Neural cell (in vitro differentiated cells): ENCODE data around the gene AKAP6. TPM values are rescaled to one million over a fixed set of nuclear protein-coding genes. Genes with fewer than 3 reads are reported as not detected.

Experiments used
- H2AFZ ChIP-seq: fragments of 200-600, 300-800 bp; sonication (generic), shearing (Covaris generic); 2 replicates; pipeline ENCODE4 v1.6.0; 2014; ENCODE audit warnings: low read depth, mild to moderate bottlenecking, antibody characterized with exemption, low read length, moderate library complexity
- H3F3A ChIP-seq: fragments of 200-600 bp; shearing (Covaris generic); 2 replicates; pipeline ENCODE4 v1.6.1; 2016; ENCODE audit warnings: mild to moderate bottlenecking, moderate library complexity, mixed read lengths, antibody characterized with exemption, low read length; ENCODE audit not compliant: insufficient read depth, poor library complexity, severe bottlenecking
- H3K27ac ChIP-seq: fragments of 200-600, 300-800 bp; sonication (generic), shearing (Covaris generic); 2 replicates; pipeline ENCODE4 v1.5.1; 2014; ENCODE audit warnings: mild to moderate bottlenecking, low read length, moderate library complexity
- H3K27me3 ChIP-seq: fragments of 300-800, 200-600 bp; sonication (generic), shearing (Covaris generic); 2 replicates; pipeline ENCODE4 v1.6.0; 2014; ENCODE audit warnings: mild to moderate bottlenecking, low read depth, low read length, moderate library complexity; ENCODE audit not compliant: insufficient read depth
- H3K36me3 ChIP-seq: fragments of 300-800, 200-600 bp; sonication (generic), shearing (Covaris generic); 2 replicates; pipeline ENCODE4 v1.5.1; 2014; ENCODE audit warnings: mild to moderate bottlenecking, antibody characterized with exemption, low read length, moderate library complexity; ENCODE audit not compliant: insufficient read depth
- H3K4me2 ChIP-seq: fragments of 300-800, 200-600 bp; sonication (generic), shearing (Covaris generic); 2 replicates; pipeline ENCODE4 v1.6.0; 2014; ENCODE audit warnings: mild to moderate bottlenecking, low read length
- H3K4me3 ChIP-seq: fragments of 300-800, 200-600 bp; sonication (generic), shearing (Covaris generic); 2 replicates; pipeline ENCODE4 v1.5.1; 2014; ENCODE audit warnings: mild to moderate bottlenecking, low read length, moderate library complexity
- H3K79me2 ChIP-seq: fragments of 200-600 bp; shearing (Covaris generic); replicated peaks from 2 replicates; pipeline ENCODE4 v1.6.0; 2014; ENCODE audit warnings: mild to moderate bottlenecking, low read length, moderate library complexity; ENCODE audit not compliant: insufficient read depth
- H3K9ac ChIP-seq: fragments of 300-800, 200-600 bp; sonication (generic), shearing (Covaris generic); 2 replicates; pipeline ENCODE4 v1.6.1; 2016; ENCODE audit warnings: mild to moderate bottlenecking, low read length, mixed read lengths
- H3K9me2 ChIP-seq: fragments of 200-600 bp; shearing (Covaris generic); 2 replicates; pipeline ENCODE4 v1.6.1; 2016; ENCODE audit warnings: mild to moderate bottlenecking, low read length, mixed read lengths; ENCODE audit not compliant: insufficient read depth
- H3K9me3 ChIP-seq: fragments of 200-600, 300-800 bp; sonication (generic), shearing (Covaris generic); 2 replicates; pipeline ENCODE4 v1.6.1; 2016; ENCODE audit warnings: mild to moderate bottlenecking, mixed run types, low read length, moderate library complexity, mixed read lengths
- H4K20me1 ChIP-seq: fragments of 200-600 bp; shearing (Covaris generic); 2 replicates; pipeline ENCODE4 v1.6.1; 2016; ENCODE audit warnings: mild to moderate bottlenecking, mixed run types; ENCODE audit not compliant: insufficient read depth
- EP300 ChIP-seq: fragments of 450-650 bp; conservative IDR thresholded peaks from 2 replicates; pipeline ENCODE4 v1.6.1; 2014; ENCODE audit warnings: antibody characterized with exemption, mild to moderate bottlenecking, moderate library complexity; ENCODE audit not compliant: poor library complexity, severe bottlenecking
- EZH2 ChIP-seq: fragments of 200-600, 300-800 bp; shearing (Covaris generic), sonication (generic); IDR thresholded peaks from 2 replicates; pipeline ENCODE4 v1.6.1; 2014; ENCODE audit warnings: antibody characterized with exemption, low read length, borderline replicate concordance, mild to moderate bottlenecking; ENCODE audit not compliant: insufficient read depth, poor library complexity, severe bottlenecking
- MXI1 ChIP-seq: fragments of 450-650 bp; conservative IDR thresholded peaks from 2 replicates; pipeline ENCODE4 v1.6.1; 2014; ENCODE audit warnings: antibody characterized with exemption, mild to moderate bottlenecking; ENCODE audit not compliant: poor library complexity, severe bottlenecking
- POLR2AphosphoS5 ChIP-seq: IDR thresholded peaks from 2 replicates; pipeline ENCODE4 v1.6.1; 2012
- RAD21 ChIP-seq: fragments of 450-650 bp; conservative IDR thresholded peaks from 2 replicates; pipeline ENCODE4 v1.6.1; 2014; ENCODE audit warnings: antibody characterized with exemption, mild to moderate bottlenecking, moderate library complexity
- SMC3 ChIP-seq: fragments of 450-650 bp; conservative IDR thresholded peaks from 2 replicates; pipeline ENCODE4 v1.6.1; 2014; ENCODE audit warnings: antibody characterized with exemption, mild to moderate bottlenecking, moderate library complexity; ENCODE audit not compliant: poor library complexity
- TAF1 ChIP-seq: IDR thresholded peaks from 2 replicates; pipeline ENCODE4 v1.6.1; 2012; ENCODE audit warnings: low read depth
- polyA plus RNA-seq: library from polyadenylated mRNA; depleted of rRNA; stranded (reverse); fragments of >200 nt; gene quantifications from 2 replicates; pipeline ENCODE4 v1.2.3, GENCODE V29; 2014
- TF ChIP-seq, protein P1 (sequence below): IDR thresholded peaks from 2 replicates; pipeline ENCODE4 v1.6.1; 2012; ENCODE audit warnings: borderline replicate concordance
- TF ChIP-seq, protein P2 (sequence below): fragments of 450-650 bp; IDR thresholded peaks from 2 replicates; pipeline ENCODE4 v1.5.1; 2014; ENCODE audit warnings: antibody characterized with exemption, mild to moderate bottlenecking, moderate library complexity; ENCODE audit not compliant: poor library complexity, severe bottlenecking

AKAP6 gene
- polyA plus RNA-seq, 1 donor from 2014 or later = 15.8 TPM

- Histone ChIP-seq H3K27ac (no peak overlapping the region), H3K9ac (no peak overlapping the region), H3K9me2 (no peaks in the 10 kb centered on the region), H3K27me3 (no peaks in the 10 kb centered on the region), H3K4me2 (no peak overlapping the region), H3K4me3 (no peak overlapping the region), H4K20me1 (no peaks in the 10 kb centered on the region), H2AFZ (no peak overlapping the region), H3F3A (peaks cover 4% of the 10 kb centered on the region), H3K79me2 (no peaks in the 10 kb centered on the region), H3K9me3 (no peaks in the 10 kb centered on the region), H3K36me3 (no peaks in the 10 kb centered on the region)
- TF ChIP-seq POLR2AphosphoS5 = no peak
- no peak for TF ChIP-seq MXI1
- TF ChIP-seq EP300 = no peak
- TF ChIP-seq EZH2 = no peak
- TF ChIP-seq TAF1 = no peak
- TF ChIP-seq SMC3 = no peak
- TF ChIP-seq, protein P1, sequence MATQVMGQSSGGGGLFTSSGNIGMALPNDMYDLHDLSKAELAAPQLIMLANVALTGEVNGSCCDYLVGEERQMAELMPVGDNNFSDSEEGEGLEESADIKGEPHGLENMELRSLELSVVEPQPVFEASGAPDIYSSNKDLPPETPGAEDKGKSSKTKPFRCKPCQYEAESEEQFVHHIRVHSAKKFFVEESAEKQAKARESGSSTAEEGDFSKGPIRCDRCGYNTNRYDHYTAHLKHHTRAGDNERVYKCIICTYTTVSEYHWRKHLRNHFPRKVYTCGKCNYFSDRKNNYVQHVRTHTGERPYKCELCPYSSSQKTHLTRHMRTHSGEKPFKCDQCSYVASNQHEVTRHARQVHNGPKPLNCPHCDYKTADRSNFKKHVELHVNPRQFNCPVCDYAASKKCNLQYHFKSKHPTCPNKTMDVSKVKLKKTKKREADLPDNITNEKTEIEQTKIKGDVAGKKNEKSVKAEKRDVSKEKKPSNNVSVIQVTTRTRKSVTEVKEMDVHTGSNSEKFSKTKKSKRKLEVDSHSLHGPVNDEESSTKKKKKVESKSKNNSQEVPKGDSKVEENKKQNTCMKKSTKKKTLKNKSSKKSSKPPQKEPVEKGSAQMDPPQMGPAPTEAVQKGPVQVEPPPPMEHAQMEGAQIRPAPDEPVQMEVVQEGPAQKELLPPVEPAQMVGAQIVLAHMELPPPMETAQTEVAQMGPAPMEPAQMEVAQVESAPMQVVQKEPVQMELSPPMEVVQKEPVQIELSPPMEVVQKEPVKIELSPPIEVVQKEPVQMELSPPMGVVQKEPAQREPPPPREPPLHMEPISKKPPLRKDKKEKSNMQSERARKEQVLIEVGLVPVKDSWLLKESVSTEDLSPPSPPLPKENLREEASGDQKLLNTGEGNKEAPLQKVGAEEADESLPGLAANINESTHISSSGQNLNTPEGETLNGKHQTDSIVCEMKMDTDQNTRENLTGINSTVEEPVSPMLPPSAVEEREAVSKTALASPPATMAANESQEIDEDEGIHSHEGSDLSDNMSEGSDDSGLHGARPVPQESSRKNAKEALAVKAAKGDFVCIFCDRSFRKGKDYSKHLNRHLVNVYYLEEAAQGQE = no peak
- TF ChIP-seq, protein P2, sequence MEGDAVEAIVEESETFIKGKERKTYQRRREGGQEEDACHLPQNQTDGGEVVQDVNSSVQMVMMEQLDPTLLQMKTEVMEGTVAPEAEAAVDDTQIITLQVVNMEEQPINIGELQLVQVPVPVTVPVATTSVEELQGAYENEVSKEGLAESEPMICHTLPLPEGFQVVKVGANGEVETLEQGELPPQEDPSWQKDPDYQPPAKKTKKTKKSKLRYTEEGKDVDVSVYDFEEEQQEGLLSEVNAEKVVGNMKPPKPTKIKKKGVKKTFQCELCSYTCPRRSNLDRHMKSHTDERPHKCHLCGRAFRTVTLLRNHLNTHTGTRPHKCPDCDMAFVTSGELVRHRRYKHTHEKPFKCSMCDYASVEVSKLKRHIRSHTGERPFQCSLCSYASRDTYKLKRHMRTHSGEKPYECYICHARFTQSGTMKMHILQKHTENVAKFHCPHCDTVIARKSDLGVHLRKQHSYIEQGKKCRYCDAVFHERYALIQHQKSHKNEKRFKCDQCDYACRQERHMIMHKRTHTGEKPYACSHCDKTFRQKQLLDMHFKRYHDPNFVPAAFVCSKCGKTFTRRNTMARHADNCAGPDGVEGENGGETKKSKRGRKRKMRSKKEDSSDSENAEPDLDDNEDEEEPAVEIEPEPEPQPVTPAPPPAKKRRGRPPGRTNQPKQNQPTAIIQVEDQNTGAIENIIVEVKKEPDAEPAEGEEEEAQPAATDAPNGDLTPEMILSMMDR = no peak
- no peak for TF ChIP-seq RAD21
These were observed 450.7 kb downstream of the AKAP6 start for GRCh38 chr14:32779840-32780239.

DNA sequence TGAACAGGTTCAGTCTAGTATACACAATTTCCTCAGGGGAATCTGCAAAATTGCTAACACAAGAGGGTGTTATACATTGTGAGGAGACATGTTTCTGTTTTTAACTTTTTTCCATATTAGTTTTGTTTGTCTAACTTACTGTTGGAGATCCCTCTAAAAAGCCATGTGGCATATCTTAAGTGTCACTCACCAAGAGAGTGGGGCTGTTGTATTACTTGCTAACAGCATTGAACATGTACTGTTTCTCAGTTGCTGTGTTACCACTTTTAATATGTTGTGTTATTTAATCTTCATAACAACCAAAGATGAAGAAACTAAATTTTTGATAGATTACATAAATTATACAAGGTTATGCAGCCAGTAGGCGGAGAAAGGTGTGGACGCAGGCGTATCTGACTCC is 455.3 kb downstream of the AKAP6 start:
- H3K79me2 ChIP-seq = no peaks in the 10 kb centered on the region
- H3K27me3 ChIP-seq = no peaks in the 10 kb centered on the region
- H3K9ac ChIP-seq = no peak overlapping the region
- no peaks in the 10 kb centered on the region for H3K9me2 ChIP-seq
- H3K27ac ChIP-seq = no peak overlapping the region
- H3K36me3 ChIP-seq = no peaks in the 10 kb centered on the region
- H4K20me1 ChIP-seq = no peaks in the 10 kb centered on the region
- H3F3A ChIP-seq = peaks cover 4% of the 10 kb centered on the region
- no peak overlapping the region for H2AFZ ChIP-seq
- no peaks in the 10 kb centered on the region for H3K9me3 ChIP-seq
- no peak overlapping the region for H3K4me2 ChIP-seq
- H3K4me3 ChIP-seq = no peak overlapping the region
- TF ChIP-seq POLR2AphosphoS5 = no peak
- TF ChIP-seq TAF1 = no peak
- no peak for TF ChIP-seq RAD21
- TF ChIP-seq SMC3 = no peak
- no peak for TF ChIP-seq EP300

- H3K36me3 ChIP-seq = no peaks in the 10 kb centered on the region
- TF ChIP-seq, protein P2 = no peak
- TF ChIP-seq SMC3 (no peak), MXI1 (no peak), TAF1 (no peak), POLR2AphosphoS5 (no peak), EZH2 (no peak), RAD21 (no peak), EP300 (no peak)
- TF ChIP-seq, protein P1 = no peak
- H4K20me1 ChIP-seq = no peaks in the 10 kb centered on the region
- no peaks in the 10 kb centered on the region for H3K79me2 ChIP-seq
- H3K9me3 ChIP-seq = no peaks in the 10 kb centered on the region
- no peaks in the 10 kb centered on the region for H3K9me2 ChIP-seq
- no peak overlapping the region for H3K27ac ChIP-seq
- H2AFZ ChIP-seq = no peak overlapping the region
- H3F3A ChIP-seq = peaks cover 4% of the 10 kb centered on the region
- H3K9ac ChIP-seq = no peak overlapping the region
- H3K4me2 ChIP-seq = no peak overlapping the region
- no peaks in the 10 kb centered on the region for H3K27me3 ChIP-seq
- no peak overlapping the region for H3K4me3 ChIP-seq
These were observed 456.5 kb downstream of the AKAP6 start for GRCh38 chr14:32785585-32785984.
